LNCAP (cell line): ENCODE data around the gene SERPINB12.
A peak's percentile ranks its signal among the peaks of the same experiment; 100 is the strongest.

Source experiments
- TF ChIP-seq, protein P1 (sequence below): fragments of 450-650 bp; IDR thresholded peaks from 2 replicates; pipeline ENCODE4 v1.5.1; 2017; ENCODE audit warnings: mild to moderate bottlenecking

SERPINB12 gene

DNA sequence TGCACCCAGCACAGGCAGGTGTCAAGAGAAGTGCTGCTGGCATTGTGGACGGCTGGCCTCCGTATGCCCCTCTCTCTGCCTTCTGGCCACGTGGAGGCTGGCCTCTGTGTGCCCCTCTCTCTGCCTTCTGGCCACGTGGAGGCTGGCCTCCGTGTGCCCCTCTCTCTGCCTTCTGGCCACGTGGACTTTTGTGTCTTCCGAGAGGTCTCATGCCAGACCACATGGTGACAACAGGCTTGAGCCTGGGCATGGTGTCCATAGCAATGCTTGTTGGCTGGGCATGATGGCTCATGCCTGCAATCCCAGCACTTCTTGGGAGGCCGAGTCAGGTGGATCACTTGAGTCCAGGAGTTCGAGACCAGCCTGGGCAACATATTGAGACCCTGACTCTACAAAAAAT lies 25.7 kb downstream of the SERPINB12 start:
- TF ChIP-seq, protein P1, sequence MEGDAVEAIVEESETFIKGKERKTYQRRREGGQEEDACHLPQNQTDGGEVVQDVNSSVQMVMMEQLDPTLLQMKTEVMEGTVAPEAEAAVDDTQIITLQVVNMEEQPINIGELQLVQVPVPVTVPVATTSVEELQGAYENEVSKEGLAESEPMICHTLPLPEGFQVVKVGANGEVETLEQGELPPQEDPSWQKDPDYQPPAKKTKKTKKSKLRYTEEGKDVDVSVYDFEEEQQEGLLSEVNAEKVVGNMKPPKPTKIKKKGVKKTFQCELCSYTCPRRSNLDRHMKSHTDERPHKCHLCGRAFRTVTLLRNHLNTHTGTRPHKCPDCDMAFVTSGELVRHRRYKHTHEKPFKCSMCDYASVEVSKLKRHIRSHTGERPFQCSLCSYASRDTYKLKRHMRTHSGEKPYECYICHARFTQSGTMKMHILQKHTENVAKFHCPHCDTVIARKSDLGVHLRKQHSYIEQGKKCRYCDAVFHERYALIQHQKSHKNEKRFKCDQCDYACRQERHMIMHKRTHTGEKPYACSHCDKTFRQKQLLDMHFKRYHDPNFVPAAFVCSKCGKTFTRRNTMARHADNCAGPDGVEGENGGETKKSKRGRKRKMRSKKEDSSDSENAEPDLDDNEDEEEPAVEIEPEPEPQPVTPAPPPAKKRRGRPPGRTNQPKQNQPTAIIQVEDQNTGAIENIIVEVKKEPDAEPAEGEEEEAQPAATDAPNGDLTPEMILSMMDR, result no peak

DNA sequence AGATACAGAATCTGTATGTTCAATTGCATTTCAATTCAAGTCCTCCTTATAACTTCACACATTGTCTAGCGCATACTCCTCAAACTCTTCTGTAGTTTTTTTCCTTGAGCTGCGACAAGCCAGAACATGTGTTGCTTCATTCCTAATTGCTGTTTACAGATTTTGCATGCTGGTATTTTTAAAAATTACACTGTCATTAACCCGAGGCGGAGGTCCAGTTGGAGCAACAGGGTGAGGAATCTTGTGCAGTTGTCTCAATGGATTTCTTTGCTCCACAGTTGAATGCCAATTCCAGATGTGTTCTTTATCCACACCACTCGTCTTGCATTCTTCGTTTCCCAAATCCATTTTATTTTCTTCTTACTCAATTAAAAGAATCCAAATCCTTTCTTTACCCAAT lies 28.6 kb downstream of the SERPINB12 start:
- TF ChIP-seq, protein P1, result no peak

DNA sequence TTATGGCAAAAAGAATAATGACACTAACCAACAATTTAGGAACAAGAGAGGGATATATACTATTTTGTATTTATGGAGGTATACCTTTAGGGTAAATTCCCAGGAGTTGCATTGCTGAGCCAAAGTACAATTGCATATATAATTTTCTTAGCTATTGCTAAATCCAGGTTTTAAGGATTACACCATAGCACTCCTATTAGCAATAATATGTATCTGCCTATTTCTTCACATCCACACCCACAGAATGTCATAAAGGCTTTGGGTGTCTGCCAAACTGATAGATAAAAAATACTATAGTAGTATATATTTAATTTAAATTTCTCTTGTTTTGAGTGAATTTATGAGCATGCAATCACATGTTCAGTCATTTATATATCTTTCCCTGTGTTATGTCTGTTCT lies 33.5 kb downstream of the SERPINB12 start:
- TF ChIP-seq, protein P1, result no peak

DNA sequence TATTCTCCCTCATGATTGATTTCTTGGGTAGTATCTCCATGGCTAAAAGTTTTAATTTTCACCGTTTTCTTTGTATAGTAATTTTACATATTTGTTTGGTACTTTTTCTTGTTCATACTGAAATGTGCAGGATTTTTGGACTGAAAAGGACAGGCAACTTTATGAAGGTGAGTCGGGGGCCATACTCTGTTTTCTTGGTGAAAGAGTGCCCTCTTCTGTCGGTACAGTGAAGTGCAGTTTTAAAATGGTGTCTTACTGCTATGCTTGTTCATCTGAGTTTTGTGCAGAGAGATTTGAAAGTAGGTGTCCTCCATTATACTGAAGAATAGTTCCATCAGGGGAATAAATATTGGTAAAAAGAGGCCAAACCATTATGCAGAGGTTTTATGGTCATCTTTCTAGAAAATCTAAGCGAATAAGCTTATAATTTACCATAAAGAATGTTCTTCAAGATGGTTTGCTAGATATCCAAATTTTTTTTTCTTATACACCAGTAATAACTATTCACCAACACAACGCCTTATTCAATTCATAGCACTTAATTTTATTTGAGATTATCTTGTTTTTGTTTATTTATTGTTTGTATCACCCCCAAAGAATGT lies 36.3 kb downstream of the SERPINB12 start:
- TF ChIP-seq, protein P1, result peak; percentile 83

DNA sequence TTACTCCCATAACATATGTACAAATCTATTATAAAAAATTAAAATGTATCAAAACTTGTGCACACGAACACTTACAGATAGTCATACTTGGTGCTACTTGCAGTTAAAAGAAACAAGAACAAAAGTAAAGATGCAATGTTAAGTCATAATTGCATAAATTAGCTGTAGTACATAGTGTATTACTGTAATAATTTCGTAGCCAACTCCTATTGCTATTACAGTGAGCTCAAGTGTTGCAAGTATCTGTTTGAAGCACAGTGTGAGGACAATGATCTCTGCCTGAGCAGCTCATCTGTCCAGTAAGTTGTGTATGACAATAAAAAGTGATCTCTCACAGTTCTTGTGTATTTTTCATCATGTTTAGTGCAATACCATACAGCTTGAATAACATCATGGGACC lies 37.4 kb downstream of the SERPINB12 start:
- TF ChIP-seq, protein P1, result no peak

DNA sequence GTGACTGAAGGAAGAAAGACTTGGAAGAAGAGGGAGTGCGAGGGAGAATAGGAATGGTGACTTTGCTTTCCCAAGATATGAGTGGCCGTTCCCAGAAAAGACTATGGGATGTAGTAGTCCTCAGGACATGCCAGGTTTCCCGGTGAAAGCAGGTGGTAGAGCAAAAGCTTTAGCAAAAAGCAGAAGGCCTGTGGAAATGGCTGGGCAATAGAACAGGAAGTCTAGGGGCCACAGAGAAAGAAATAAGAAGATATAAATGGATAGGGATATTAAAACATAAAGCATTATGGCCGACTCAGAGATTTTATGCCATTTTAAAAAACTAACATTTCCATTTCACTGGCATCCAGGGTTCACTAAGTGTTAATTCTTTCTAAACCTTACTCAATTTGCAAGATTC lies 43.8 kb downstream of the SERPINB12 start:
- TF ChIP-seq, protein P1, result no peak

DNA sequence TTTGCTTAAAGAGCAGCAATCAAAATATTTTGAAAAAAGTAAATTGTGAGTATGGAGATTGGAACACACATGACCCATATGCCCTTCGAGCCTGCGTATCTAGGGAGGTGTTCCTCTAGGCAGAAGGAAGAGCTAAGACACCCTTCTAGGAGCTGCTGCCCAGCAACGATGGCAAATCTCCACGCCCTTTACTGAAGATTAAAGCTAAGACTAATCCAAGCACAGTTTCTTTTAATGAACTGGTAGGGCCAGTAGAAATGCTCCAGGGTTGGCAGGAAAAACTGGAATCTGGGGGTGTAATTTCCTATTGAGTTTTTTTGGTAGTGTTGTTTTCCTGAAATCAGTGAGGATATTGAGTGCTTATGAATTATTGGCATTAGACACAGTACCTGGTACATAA lies 44.3 kb downstream of the SERPINB12 start:
- TF ChIP-seq, protein P1, result no peak

DNA sequence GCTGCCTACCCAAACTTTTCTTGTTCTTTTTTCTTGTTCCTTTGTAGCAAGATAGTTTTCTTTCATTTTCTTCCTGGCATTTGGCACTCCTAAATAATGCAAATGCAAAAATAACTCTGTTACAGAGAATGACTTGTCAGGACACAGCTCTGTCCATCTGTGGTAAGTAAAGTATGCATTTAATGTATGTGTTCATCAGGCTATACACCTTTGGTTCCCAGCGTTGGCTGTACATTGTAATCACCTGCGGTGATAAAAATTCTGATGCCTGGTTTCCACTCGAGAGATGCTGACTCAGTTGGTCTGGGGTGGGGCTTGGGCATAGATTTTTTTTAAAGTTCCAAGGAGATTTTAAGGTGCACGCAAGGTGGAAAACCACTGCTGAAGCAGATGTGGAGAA lies 44.8 kb downstream of the SERPINB12 start, which contains the start of gene SERPINB13:
Gene SERPINB13, plus strand, starts transcription at position 378 of the 400 bp plus-strand sequence. CDS start 1,325 bp downstream, outside the sequence.
- TF ChIP-seq, protein P1, result no peak
